H54 (cell line): Measurements from ENCODE around the gene CPSF6.
"Not testable (repeated sequence)": the region's sequence is repeated elsewhere in the genome, so short reads cannot be mapped to it uniquely, and the experiment has no call there.

Source experiments
- DNase-seq: peaks from one replicate; pipeline ENCODE4 v3.0.0; 2011; ENCODE audit warnings: low spot score, mixed read lengths; ENCODE audit not compliant: insufficient read length
- FAIRE-seq: peaks from 3 replicates; lab custom pipeline; 2011; peaks lifted over from hg19 to GRCh38; lab: Jason Lieb, UNC
- POLR2A ChIP-seq: IDR thresholded peaks from 2 replicates; pipeline ENCODE4 v1.6.1; 2011; ENCODE audit warnings: low read depth, mild to moderate bottlenecking, low read length

Gene CPSF6

GRCh38 chr12:69241438-69242092, 2.2 kb downstream of the CPSF6 start:
- DNase-seq (no peak), FAIRE-seq (no peak)
- TF ChIP-seq POLR2A = no peak

- FAIRE-seq (no peak), DNase-seq (no peak)
- no peak for TF ChIP-seq POLR2A
Observed at GRCh38 chr12:69243099-69244084, 4.0 kb downstream of the CPSF6 start.

GRCh38 chr12:69247268-69248018, 8.1 kb downstream of the CPSF6 start:
- no peak for DNase-seq
- FAIRE-seq = peak; percentile 65
- TF ChIP-seq POLR2A = no peak

GRCh38 chr12:69252033-69252432, 12.7 kb downstream of the CPSF6 start:
- DNase-seq (no peak), FAIRE-seq (no peak)
- TF ChIP-seq POLR2A = no peak

DNA sequence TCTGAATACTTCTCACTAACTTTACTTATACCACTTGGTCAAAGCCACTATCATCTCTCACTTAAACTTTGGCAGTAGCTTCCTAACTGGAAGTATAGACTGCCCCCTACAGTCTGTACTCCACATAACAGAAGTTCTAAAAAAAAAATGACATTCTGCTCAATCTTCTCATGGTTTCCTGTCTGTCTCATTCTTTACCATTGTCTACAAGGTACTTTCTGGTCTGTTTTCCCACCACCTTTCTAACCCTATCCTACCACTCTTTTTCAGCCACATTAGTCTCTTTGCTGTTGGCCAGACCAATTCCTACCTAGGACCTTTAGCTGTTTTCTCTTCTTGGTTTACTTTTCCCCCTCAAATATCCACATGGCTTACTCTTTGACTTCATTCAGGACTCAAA, 14.7 kb downstream of the CPSF6 start:
- FAIRE-seq (peak; percentile 71), DNase-seq (no peak)
- no peak for TF ChIP-seq POLR2A

GRCh38 chr12:69254862-69255261, 15.5 kb downstream of the CPSF6 start:
- FAIRE-seq (no peak), DNase-seq (no peak)
- TF ChIP-seq POLR2A = no peak

- TF ChIP-seq POLR2A = no peak
- no peak for DNase-seq
- no peak for FAIRE-seq
Observed at GRCh38 chr12:69258655-69259054, 19.3 kb downstream of the CPSF6 start.

- no peak for FAIRE-seq
- no peak for DNase-seq
Observed at GRCh38 chr12:69262264-69262974, 23.1 kb downstream of the CPSF6 start.

DNA sequence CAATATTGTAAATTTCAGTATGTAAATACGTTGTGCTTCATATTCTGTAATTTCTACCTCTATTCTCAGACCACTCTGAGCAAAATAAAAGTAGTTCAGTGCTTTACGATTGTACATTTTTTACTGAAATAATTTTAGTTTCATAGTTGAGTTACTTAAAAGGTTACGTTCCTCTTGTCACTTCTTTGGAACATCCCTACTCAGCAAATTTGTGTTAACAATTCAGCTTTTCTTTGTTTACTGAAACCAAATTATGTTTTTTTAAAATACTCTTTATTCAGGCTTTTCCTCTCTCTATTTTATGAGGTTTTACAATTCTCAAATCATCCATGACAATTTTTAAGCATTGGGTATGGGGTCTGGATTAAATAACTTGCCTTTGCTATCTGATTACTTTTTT, 25.8 kb downstream of the CPSF6 start:
- DNase-seq (no peak), FAIRE-seq (no peak)
- TF ChIP-seq POLR2A = no peak

More at GRCh38 chr12:69262264-69262974, 23.1 kb downstream of the CPSF6 start:
- TF ChIP-seq POLR2A = no peak

GRCh38 chr12:69265633-69266032, 26.3 kb downstream of the CPSF6 start:
- not testable (repeated sequence) for DNase-seq, FAIRE-seq

DNA sequence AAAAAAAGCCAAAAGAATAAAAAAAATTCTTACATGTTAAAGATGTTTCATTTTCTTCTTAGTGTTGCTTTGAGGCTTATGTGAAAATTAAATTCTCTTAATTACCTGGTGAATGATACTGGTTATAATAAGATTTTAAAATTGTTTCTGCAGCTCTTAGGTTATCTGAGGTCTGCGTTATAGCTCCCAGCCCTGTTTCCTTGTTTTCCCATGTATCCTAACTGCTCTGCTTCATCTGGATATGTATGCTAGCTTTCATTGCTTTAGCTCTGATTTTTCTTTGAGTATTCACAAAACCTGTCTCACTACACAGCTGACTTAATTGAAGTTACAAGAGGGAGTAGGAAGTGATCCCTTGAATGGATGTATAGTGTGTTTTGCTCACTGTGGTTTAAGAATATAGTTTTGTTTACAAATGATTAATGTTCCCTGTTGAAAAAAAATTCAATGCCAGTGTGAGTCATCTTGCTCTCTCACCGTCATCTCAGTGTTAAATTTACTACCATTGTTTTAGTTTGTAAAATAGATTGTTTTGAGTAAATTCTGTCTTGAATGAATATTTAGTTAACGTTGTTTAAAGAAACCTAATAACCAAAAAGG, 26.8 kb downstream of the CPSF6 start:
- DNase-seq (no peak), FAIRE-seq (peak; percentile 98)
- TF ChIP-seq POLR2A = no peak

GRCh38 chr12:69269736-69270135, 30.4 kb downstream of the CPSF6 start:
- TF ChIP-seq POLR2A = no peak
- no peak for FAIRE-seq

GRCh38 chr12:69272511-69272910, 33.1 kb downstream of the CPSF6 start:
- no peak for FAIRE-seq
- no peak for TF ChIP-seq POLR2A
- no peak for DNase-seq

More at GRCh38 chr12:69269736-69270135, 30.4 kb downstream of the CPSF6 start:
- no peak for DNase-seq
